ENCODE measurements around the gene TDG.

GRCh38 chr12:103998976-103999375 lies 33.3 kb downstream of the TDG start:
- TF ChIP-seq CTCF (IDR thresholded peaks at IDR 0.05) (no peak), POLR2A (IDR thresholded peaks at IDR 0.05) (no peak)

Data from lower leg skin (tissue), 3 donors.